Measurements from ENCODE around the gene SUPT5H. TPM values are rescaled to one million over a fixed set of nuclear protein-coding genes. Genes with fewer than 3 reads are reported as not detected.

SUPT5H gene
- total and polyA plus RNA-seq, 2 of the 13 experiments (the other 11 are each of a cell fraction or from before 2014, with no cell fraction given): 48.2 to 51.7 TPM

DNA sequence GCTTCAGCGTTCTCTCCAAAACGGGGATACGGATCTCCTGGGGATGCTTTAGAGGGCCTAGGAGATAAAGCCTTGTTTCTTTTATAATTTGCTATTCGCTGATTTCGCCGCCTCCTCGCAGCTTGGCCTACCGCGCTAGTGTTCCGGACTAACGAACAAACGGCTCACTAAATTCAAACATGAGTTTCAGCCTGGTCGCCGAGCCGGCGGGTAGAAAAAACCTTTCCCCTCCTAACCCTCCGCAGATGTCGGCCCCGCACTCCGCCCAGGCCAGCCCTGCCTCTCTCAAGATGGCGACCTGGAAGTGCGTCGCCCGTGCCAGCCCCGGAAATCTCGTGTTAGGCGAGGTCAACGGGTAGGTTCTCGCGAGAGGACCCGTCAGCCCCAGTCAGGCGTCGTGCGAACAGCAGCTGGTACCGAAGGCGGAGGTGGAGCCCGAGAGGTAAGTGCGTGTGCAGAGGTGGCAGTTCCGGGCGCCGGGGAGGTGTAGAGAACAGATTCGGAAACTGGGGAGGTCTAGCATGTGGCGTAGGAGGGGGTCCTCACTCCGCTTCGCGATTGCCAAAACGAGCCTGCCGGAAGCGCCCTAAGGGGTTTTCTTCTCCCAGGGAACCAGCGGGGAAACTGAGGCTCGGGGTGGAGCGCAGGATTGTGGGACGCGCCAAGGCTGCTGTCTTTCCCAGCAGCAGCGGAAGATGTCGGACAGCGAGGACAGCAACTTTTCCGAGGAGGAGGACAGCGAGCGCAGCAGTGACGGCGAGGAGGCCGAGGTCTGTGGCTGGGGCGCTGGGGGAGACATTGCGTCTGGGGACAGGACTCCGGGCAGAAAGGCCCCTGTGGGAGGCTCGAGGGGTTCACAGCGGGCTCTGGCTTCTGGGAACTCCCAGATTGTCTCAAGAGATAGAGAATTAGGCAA lies at the start of gene SUPT5H (continued):
- TF ChIP-seq HDAC2 (CRISPR knock-in tag; IDR thresholded peaks at IDR 0.05): peak; percentile 82
- TF ChIP-seq MATR3 (CRISPR knock-in tag; IDR thresholded peaks at IDR 0.05): no peak
- peak; percentile 94 for TF ChIP-seq ZNF574 (CRISPR knock-in tag; IDR thresholded peaks at IDR 0.05)
- peak; percentile 17 for TF ChIP-seq AGO2 (optimal IDR thresholded peaks at IDR 0.05; ENCODE audit: low read depth, low read length)
- peak; percentile 81 for TF ChIP-seq ASH2L (IDR thresholded peaks at IDR 0.05; ENCODE audit: insufficient read length, low read depth, low read length)
- TF ChIP-seq CAMTA2 (CRISPR knock-in tag; IDR thresholded peaks at IDR 0.05; ENCODE audit: borderline replicate concordance): peak; percentile 84; the same call in 1 of the 2 replicates
- peak; percentile 74; the same call in 1 of the 2 replicates for TF ChIP-seq SP4 (CRISPR knock-in tag; IDR thresholded peaks at IDR 0.05)
- TF ChIP-seq, protein P1, sequence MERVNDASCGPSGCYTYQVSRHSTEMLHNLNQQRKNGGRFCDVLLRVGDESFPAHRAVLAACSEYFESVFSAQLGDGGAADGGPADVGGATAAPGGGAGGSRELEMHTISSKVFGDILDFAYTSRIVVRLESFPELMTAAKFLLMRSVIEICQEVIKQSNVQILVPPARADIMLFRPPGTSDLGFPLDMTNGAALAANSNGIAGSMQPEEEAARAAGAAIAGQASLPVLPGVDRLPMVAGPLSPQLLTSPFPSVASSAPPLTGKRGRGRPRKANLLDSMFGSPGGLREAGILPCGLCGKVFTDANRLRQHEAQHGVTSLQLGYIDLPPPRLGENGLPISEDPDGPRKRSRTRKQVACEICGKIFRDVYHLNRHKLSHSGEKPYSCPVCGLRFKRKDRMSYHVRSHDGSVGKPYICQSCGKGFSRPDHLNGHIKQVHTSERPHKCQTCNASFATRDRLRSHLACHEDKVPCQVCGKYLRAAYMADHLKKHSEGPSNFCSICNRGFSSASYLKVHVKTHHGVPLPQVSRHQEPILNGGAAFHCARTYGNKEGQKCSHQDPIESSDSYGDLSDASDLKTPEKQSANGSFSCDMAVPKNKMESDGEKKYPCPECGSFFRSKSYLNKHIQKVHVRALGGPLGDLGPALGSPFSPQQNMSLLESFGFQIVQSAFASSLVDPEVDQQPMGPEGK (CRISPR knock-in tag; IDR thresholded peaks at IDR 0.05): peak; percentile 50; the same call in 1 of the 2 replicates
- TF ChIP-seq TBX2 (CRISPR knock-in tag; IDR thresholded peaks at IDR 0.05; ENCODE audit: borderline replicate concordance): peak; percentile 77; the same call in 1 of the 2 replicates
- no peak for TF ChIP-seq NFIC (IDR thresholded peaks at IDR 0.05; ENCODE audit: low read length)
- TF ChIP-seq TOE1 (CRISPR knock-in tag; IDR thresholded peaks at IDR 0.05): peak; percentile 40; the same call in 1 of the 2 replicates
- TF ChIP-seq ZNF567 (CRISPR knock-in tag; IDR thresholded peaks at IDR 0.05; ENCODE audit: borderline replicate concordance): peak; percentile 69; the same call in 1 of the 2 replicates
- TF ChIP-seq ATF7-NPFF (CRISPR knock-in tag; IDR thresholded peaks at IDR 0.05; ENCODE audit: low read depth): peak; percentile 70; the same call in 1 of the 2 replicates
- peak; percentile 98 for TF ChIP-seq ZNF501 (CRISPR knock-in tag; IDR thresholded peaks at IDR 0.05)
- TF ChIP-seq GMEB2 (CRISPR knock-in tag; IDR thresholded peaks at IDR 0.05; ENCODE audit: low read depth): 0 out of 2 replicates have a peak, but pooled peaks have one; percentile 36
- TF ChIP-seq FOXO1 (CRISPR knock-in tag; IDR thresholded peaks at IDR 0.05): peak; percentile 49; the same call in 1 of the 2 replicates
- TF ChIP-seq, protein P2, sequence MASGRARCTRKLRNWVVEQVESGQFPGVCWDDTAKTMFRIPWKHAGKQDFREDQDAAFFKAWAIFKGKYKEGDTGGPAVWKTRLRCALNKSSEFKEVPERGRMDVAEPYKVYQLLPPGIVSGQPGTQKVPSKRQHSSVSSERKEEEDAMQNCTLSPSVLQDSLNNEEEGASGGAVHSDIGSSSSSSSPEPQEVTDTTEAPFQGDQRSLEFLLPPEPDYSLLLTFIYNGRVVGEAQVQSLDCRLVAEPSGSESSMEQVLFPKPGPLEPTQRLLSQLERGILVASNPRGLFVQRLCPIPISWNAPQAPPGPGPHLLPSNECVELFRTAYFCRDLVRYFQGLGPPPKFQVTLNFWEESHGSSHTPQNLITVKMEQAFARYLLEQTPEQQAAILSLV (CRISPR knock-in tag; IDR thresholded peaks at IDR 0.05; ENCODE audit: borderline replicate concordance): peak; percentile 89
- TF ChIP-seq ZNF841 (CRISPR knock-in tag; IDR thresholded peaks at IDR 0.05; ENCODE audit: borderline replicate concordance): no peak
- TF ChIP-seq ZBTB7B (CRISPR knock-in tag; IDR thresholded peaks at IDR 0.05): peak; percentile 33; the same call in 1 of the 2 replicates
- TF ChIP-seq ZNF12 (CRISPR knock-in tag; IDR thresholded peaks at IDR 0.05): peak; percentile 56; the same call in 1 of the 2 replicates
- TF ChIP-seq ZFP62 (CRISPR knock-in tag; IDR thresholded peaks at IDR 0.05): no peak
- peak; percentile 85 for TF ChIP-seq PHF8 (CRISPR knock-in tag; IDR thresholded peaks at IDR 0.05)
